Smooth muscle cell (in vitro differentiated cells): ENCODE measurements around the gene PAK4. TPM values are rescaled to one million over a fixed set of nuclear protein-coding genes. Genes with fewer than 3 reads are reported as not detected.

Experiments used
- DNase-seq: peaks from one replicate; lab custom pipeline; 2025; ENCODE audit not compliant: unreplicated experiment; lab: John Stamatoyannopoulos, UW
- H2AFZ ChIP-seq: fragments of 200-600 bp; sonication (generic); 2 replicates; pipeline ENCODE4 v1.6.0; 2016; ENCODE audit warnings: antibody characterized with exemption, low read depth, mild to moderate bottlenecking
- H3F3A ChIP-seq: fragments of 200-600 bp; sonication (generic); 2 replicates; pipeline ENCODE4 v1.6.0; 2017; ENCODE audit warnings: antibody characterized with exemption, low read depth
- H3K27ac ChIP-seq: fragments of 200-600 bp; sonication (generic); 2 replicates; pipeline ENCODE4 v1.5.1; 2016; ENCODE audit warnings: low read depth, mild to moderate bottlenecking
- H3K27me3 ChIP-seq: fragments of 200-600 bp; sonication (generic); 2 replicates; pipeline ENCODE4 v1.6.1; 2016; ENCODE audit warnings: low read depth, mild to moderate bottlenecking
- H3K36me3 ChIP-seq: fragments of 200-600 bp; sonication (generic); 2 replicates; pipeline ENCODE4 v1.5.1; 2016; ENCODE audit warnings: low read depth
- H3K4me1 ChIP-seq: fragments of 200-600 bp; sonication (generic); 2 replicates; pipeline ENCODE4 v1.5.1; 2016; ENCODE audit warnings: low read depth
- H3K4me2 ChIP-seq: fragments of 200-600 bp; sonication (generic); 2 replicates; pipeline ENCODE4 v1.6.0; 2016; ENCODE audit warnings: mild to moderate bottlenecking
- H3K4me3 ChIP-seq: fragments of 200-600 bp; sonication (generic); 2 replicates; pipeline ENCODE4 v1.5.1; 2016; ENCODE audit warnings: mild to moderate bottlenecking
- H3K79me2 ChIP-seq: fragments of 200-600 bp; sonication (generic); 2 replicates; pipeline ENCODE4 v1.6.0; 2016; ENCODE audit warnings: low read depth, mild to moderate bottlenecking
- H3K9ac ChIP-seq: fragments of 200-600 bp; sonication (generic); 2 replicates; pipeline ENCODE4 v1.6.0; 2016; ENCODE audit warnings: low read depth
- H3K9me3 ChIP-seq: fragments of 200-600 bp; sonication (generic); replicated peaks from 2 replicates; pipeline ENCODE4 v1.5.1; 2016; ENCODE audit warnings: low read depth
- H4K20me1 ChIP-seq: fragments of 200-600 bp; sonication (generic); 2 replicates; pipeline ENCODE4 v1.6.0; 2016; ENCODE audit warnings: low read depth
- CTCF ChIP-seq: fragments of 200-600 bp; sonication (generic); IDR thresholded peaks from 2 replicates; pipeline ENCODE4 v1.5.1; 2017; ENCODE audit warnings: borderline replicate concordance, mild to moderate bottlenecking, antibody characterized with exemption; ENCODE audit not compliant: insufficient read depth, poor library complexity, severe bottlenecking
- WGBS: methylation state at CpG from one replicate; pipeline ENCODE4 v1.1.7; 2016; ENCODE audit warnings: low lambda C conversion rate; 5-methylcytosine and 5-hydroxymethylcytosine counted together
- polyA plus RNA-seq: library from polyadenylated mRNA; unstranded; fragments of >200 nt; fragmentation: Nextera tagmentation; extraction: Ambion mirVana; gene quantifications from 2 replicates; pipeline ENCODE4 v1.2.1, GENCODE V29; 2016
- total RNA-seq: library from RNA; depleted of rRNA; stranded (reverse); fragments of >200 nt; gene quantifications from 2 replicates; pipeline ENCODE4 v1.2.3, GENCODE V29; 2014

Gene PAK4
- total and polyA plus RNA-seq, 2 experiments from 2014 or later: 11.8 to 19.1 TPM

GRCh38 chr19:39192846-39193245 is 67.3 kb downstream of the PAK4 start:
- TF ChIP-seq CTCF: no peak
- no peak overlapping the region for H3K9ac ChIP-seq
- H3K9me3 ChIP-seq: no peaks in the 10 kb centered on the region

GRCh38 chr19:39193803-39194202 is 68.2 kb downstream of the PAK4 start:
- Histone ChIP-seq H2AFZ (no peak overlapping the region), H3K9ac (no peak overlapping the region), H3K4me3 (no peak overlapping the region), H4K20me1 (no peaks in the 10 kb centered on the region), H3K27me3 (peaks cover 28% of the 10 kb centered on the region), H3K36me3 (no peaks in the 10 kb centered on the region), H3K27ac (no peak overlapping the region), H3F3A (no peaks in the 10 kb centered on the region), H3K4me1 (no peaks in the 10 kb centered on the region), H3K9me3 (no peaks in the 10 kb centered on the region), H3K4me2 (no peak overlapping the region), H3K79me2 (no peaks in the 10 kb centered on the region)
- no peak for TF ChIP-seq CTCF
- 36% methylated on average over 8 of the region's 8 CpGs for WGBS
- no peak for DNase-seq

More at GRCh38 chr19:39192846-39193245, 67.3 kb downstream of the PAK4 start:
- Histone ChIP-seq H4K20me1 (no peaks in the 10 kb centered on the region), H3K79me2 (no peaks in the 10 kb centered on the region), H3F3A (no peaks in the 10 kb centered on the region), H3K27ac (no peak overlapping the region), H3K36me3 (no peaks in the 10 kb centered on the region), H3K4me3 (no peak overlapping the region), H2AFZ (no peak overlapping the region), H3K27me3 (peaks cover 21% of the 10 kb centered on the region), H3K4me2 (no peak overlapping the region), H3K4me1 (no peaks in the 10 kb centered on the region)
- no peak for DNase-seq
- 85% methylated on average over 2 of the region's 2 CpGs for WGBS

GRCh38 chr19:39194832-39195542 is 69.4 kb downstream of the PAK4 start:
- no peaks in the 10 kb centered on the region for H3K4me1 ChIP-seq
- H3K79me2 ChIP-seq: no peaks in the 10 kb centered on the region
- H3F3A ChIP-seq: no peaks in the 10 kb centered on the region
- peaks cover 28% of the 10 kb centered on the region for H3K27me3 ChIP-seq
- WGBS: 65% methylated on average over 9 of the region's 9 CpGs
- no peak for DNase-seq
- H3K36me3 ChIP-seq: no peaks in the 10 kb centered on the region
- no peak overlapping the region for H3K27ac ChIP-seq
- no peak overlapping the region for H3K4me2 ChIP-seq
- H3K9me3 ChIP-seq: no peaks in the 10 kb centered on the region
- H2AFZ ChIP-seq: no peak overlapping the region
- no peaks in the 10 kb centered on the region for H4K20me1 ChIP-seq
- H3K4me3 ChIP-seq: no peak overlapping the region
- TF ChIP-seq CTCF: no peak
- H3K9ac ChIP-seq: no peak overlapping the region

- Histone ChIP-seq H3K27ac (no peak overlapping the region), H4K20me1 (no peaks in the 10 kb centered on the region), H3K27me3 (peaks cover 28% of the 10 kb centered on the region), H3K4me3 (no peak overlapping the region), H3K9ac (no peak overlapping the region), H3F3A (no peaks in the 10 kb centered on the region), H3K4me2 (no peak overlapping the region), H3K36me3 (no peaks in the 10 kb centered on the region), H3K9me3 (no peaks in the 10 kb centered on the region), H2AFZ (no peak overlapping the region), H3K79me2 (no peaks in the 10 kb centered on the region), H3K4me1 (no peaks in the 10 kb centered on the region)
- DNase-seq: no peak
- no peak for TF ChIP-seq CTCF
- 65% methylated on average over 9 of the region's 9 CpGs for WGBS
Observed at GRCh38 chr19:39195755-39196154, 70.2 kb downstream of the PAK4 start.
